GM18858 (cell line): ENCODE data around the gene TCF15.

Experiments
- ATAC-seq: cut with Tn5 transposase; IDR thresholded peaks from one replicate; pipeline ENCODE4 v1.9.1; 2021; ENCODE audit not compliant: unreplicated experiment

Gene TCF15

DNA sequence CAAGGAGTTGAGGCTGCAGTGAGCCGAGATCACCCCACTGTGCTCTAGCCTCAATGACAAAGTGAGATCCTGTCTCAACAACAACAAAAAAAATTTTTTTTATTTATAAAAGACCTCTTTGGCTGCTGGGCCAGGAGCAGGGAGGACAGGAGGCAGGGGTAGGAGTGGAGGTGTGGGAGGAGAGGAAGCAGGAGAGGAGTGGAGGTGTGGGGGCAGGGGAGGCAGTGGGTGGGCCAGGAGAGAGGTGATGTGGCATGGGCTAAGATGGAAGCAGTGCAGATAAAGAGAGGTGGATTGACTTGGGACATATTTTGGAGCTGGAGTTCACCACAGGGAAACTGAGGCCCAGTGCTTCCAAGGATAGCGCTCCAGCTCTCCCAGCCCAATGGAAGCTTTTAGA is 53.1 kb downstream of the TCF15 start:
- no peak for ATAC-seq

DNA sequence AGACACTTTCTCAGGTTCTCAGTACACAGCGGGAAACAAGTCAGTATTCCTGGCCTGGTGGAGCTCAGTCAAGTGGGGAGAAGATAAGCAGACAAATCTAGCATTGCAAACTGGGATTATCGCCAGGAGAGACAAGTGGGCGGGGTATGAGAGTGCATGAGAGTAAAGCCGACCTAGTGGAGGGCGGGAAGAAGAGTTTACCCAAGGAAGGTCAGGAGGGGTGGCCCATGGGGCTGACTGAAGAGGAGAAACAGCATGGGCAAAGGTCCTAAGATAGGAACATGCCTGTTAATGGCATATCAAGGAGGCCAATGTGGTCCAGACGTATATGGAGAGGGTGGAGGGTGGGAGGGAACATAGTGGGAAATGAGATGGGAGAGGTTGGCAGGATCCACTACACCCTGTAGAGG is 54.1 kb downstream of the TCF15 start:
- no peak for ATAC-seq
